PC-3 (cell line): Measurements from ENCODE around the gene PACSIN3. TPM values are rescaled to one million over a fixed set of nuclear protein-coding genes. Genes with fewer than 3 reads are reported as not detected.

ENCODE experiments used
- ATAC-seq: fragments of 200-7000 bp; cut with Tn5 transposase; 2 replicates; pipeline ENCODE4 v1.9.1; 2020; ENCODE audit warnings: mild to moderate bottlenecking, moderate library complexity
- BruUV-seq: library from RNA; stranded (reverse); fragments of 400-500 nt; replicated peaks from 2 replicates; lab custom pipeline; 2021; lab: Mats Ljungman, UMichigan
- CTCF ChIA-PET: fragments of 300-600 bp; sonication (Branson Sonifier 250); formaldehyde crosslinking; loops from one replicate; lab custom pipeline; 2022; ENCODE audit warnings: antibody characterized with exemption; lab: Charles Lee
- POLR2A ChIA-PET: fragments of 300-600 bp; sonication (Branson Sonifier 250); formaldehyde crosslinking; loops from one replicate; lab custom pipeline; 2022; ENCODE audit warnings: antibody characterized with exemption; ENCODE audit not compliant: unreplicated experiment; lab: Charles Lee
- DNase-seq: peaks from one replicate; pipeline ENCODE4 v3.0.0-alpha.2; 2015
- H2AFZ ChIP-seq: fragments of 300-600 bp; sonication (generic); 2 replicates; pipeline ENCODE4 v1.6.0; 2016; ENCODE audit warnings: antibody characterized with exemption, low read length
- H3F3A ChIP-seq: fragments of 300-600 bp; sonication (generic); one replicate; pipeline ENCODE4 v1.6.0; 2017; ENCODE audit warnings: antibody characterized with exemption, low read length, control low read depth, mild to moderate bottlenecking; ENCODE audit not compliant: unreplicated experiment
- H3K27ac ChIP-seq: fragments of 300-600 bp; sonication (generic); 2 replicates; pipeline ENCODE4 v1.5.1; 2016; ENCODE audit warnings: mild to moderate bottlenecking, low read length
- H3K27me3 ChIP-seq: fragments of 300-600 bp; sonication (generic); 2 replicates; pipeline ENCODE4 v1.6.1; 2016; ENCODE audit warnings: low read length, mixed read lengths
- H3K36me3 ChIP-seq: fragments of 300-600 bp; sonication (generic); 2 replicates; pipeline ENCODE4 v1.6.1; 2016; ENCODE audit warnings: low read depth, mixed run types, low read length, mixed read lengths
- H3K4me1 ChIP-seq: fragments of 300-600 bp; sonication (generic); 2 replicates; pipeline ENCODE4 v1.5.1; 2016; ENCODE audit warnings: low read length; ENCODE audit not compliant: insufficient read depth
- H3K4me2 ChIP-seq: fragments of 300-600 bp; sonication (generic); 2 replicates; pipeline ENCODE4 v1.6.0; 2016; ENCODE audit warnings: low read length
- H3K4me3 ChIP-seq: fragments of 300-600 bp; sonication (generic); 2 replicates; pipeline ENCODE4 v1.5.1; 2016; ENCODE audit warnings: mild to moderate bottlenecking, low read length, mixed read lengths
- H3K79me2 ChIP-seq: fragments of 300-600 bp; sonication (generic); 2 replicates; pipeline ENCODE4 v1.6.1; 2017; ENCODE audit warnings: low read length, mixed read lengths
- H3K9ac ChIP-seq: fragments of 300-600 bp; sonication (generic); 2 replicates; pipeline ENCODE4 v1.6.0; 2016; ENCODE audit warnings: mild to moderate bottlenecking, low read length
- H3K9me2 ChIP-seq: fragments of 300-600 bp; sonication (generic); replicated peaks from 2 replicates; pipeline ENCODE4 v1.6.1; 2016; ENCODE audit warnings: mixed run types, low read length, mixed read lengths
- H3K9me3 ChIP-seq: fragments of 300-600 bp; sonication (generic); 2 replicates; pipeline ENCODE4 v1.6.1; 2016; ENCODE audit warnings: low read length, mixed read lengths
- H4K20me1 ChIP-seq: fragments of 300-600 bp; sonication (generic); 2 replicates; pipeline ENCODE4 v1.6.1; 2016; ENCODE audit warnings: low read length, mixed read lengths
- EZH2 ChIP-seq: fragments of 300-600 bp; sonication (generic); IDR thresholded peaks from one replicate; pipeline ENCODE4 v1.6.1; 2017; ENCODE audit warnings: antibody characterized with exemption, mild to moderate bottlenecking, low read length; ENCODE audit not compliant: unreplicated experiment
- EZH2phosphoT487 ChIP-seq: fragments of 300-600 bp; sonication (generic); IDR thresholded peaks from 2 replicates; pipeline ENCODE4 v1.6.1; 2018; ENCODE audit warnings: mild to moderate bottlenecking, antibody characterized with exemption, low read length, borderline replicate concordance
- intact Hi-C: fragments of 100-400 bp; cut with micrococcal nuclease; formaldehyde crosslinking; loops from 2 replicates; pipeline ENCODE4 v1.9.0; 2023
- total RNA-seq: library from RNA; depleted of rRNA; stranded (reverse); fragments of >200 nt; gene quantifications from 2 replicates; pipeline ENCODE4 v1.2.3, GENCODE V29; 2014
- TF ChIP-seq, protein P1 (sequence below): fragments of 300-600 bp; sonication (generic); conservative IDR thresholded peaks from 2 replicates; pipeline ENCODE4 v1.5.1; 2017; ENCODE audit warnings: antibody characterized with exemption, low read depth, mild to moderate bottlenecking, low read length

Gene PACSIN3
- total RNA-seq, 1 experiment from 2014 or later: 83.9 TPM

DNA sequence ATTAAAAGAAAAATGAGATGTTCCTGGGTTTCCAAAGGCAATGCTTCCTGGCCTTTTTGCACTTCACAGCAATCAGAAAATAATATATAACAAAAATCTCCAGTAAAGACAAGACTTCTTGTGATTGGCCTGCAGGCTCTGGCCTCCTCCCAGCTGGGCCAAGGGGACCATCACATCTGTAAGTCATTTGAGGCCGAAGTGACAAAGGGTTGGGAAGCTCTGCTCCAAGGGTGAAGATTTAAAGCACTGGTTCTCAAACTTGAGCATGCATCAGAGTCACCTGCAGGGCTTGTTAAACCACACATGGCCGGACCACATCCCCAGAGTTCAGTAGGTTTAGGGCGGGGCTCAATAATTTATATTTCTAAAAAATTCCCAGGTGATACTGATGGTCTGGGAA, 41.7 kb downstream of the PACSIN3 start:
- H3K4me1 ChIP-seq: 0 out of 2 replicates have a peak, but pooled peaks cover 5% of the 10 kb centered on the region
- no peak overlapping the region for H3K27ac ChIP-seq
- no peaks in the 10 kb centered on the region for H3K27me3 ChIP-seq
- BruUV-seq: no TSS peak
- no peaks in the 10 kb centered on the region for H3K79me2 ChIP-seq
- no peaks in the 10 kb centered on the region for H4K20me1 ChIP-seq
- ChIA-PET CTCF (no interaction called here), POLR2A (no interaction called here)
- H3K4me3 ChIP-seq: no peak overlapping the region
- DNase-seq (no peak), ATAC-seq (no peak)
- no peaks in the 10 kb centered on the region for H3K9me2 ChIP-seq
- intact Hi-C loops: no loop called here
- TF ChIP-seq EZH2phosphoT487 (no peak), EZH2 (no peak)
- TF ChIP-seq, protein P1, sequence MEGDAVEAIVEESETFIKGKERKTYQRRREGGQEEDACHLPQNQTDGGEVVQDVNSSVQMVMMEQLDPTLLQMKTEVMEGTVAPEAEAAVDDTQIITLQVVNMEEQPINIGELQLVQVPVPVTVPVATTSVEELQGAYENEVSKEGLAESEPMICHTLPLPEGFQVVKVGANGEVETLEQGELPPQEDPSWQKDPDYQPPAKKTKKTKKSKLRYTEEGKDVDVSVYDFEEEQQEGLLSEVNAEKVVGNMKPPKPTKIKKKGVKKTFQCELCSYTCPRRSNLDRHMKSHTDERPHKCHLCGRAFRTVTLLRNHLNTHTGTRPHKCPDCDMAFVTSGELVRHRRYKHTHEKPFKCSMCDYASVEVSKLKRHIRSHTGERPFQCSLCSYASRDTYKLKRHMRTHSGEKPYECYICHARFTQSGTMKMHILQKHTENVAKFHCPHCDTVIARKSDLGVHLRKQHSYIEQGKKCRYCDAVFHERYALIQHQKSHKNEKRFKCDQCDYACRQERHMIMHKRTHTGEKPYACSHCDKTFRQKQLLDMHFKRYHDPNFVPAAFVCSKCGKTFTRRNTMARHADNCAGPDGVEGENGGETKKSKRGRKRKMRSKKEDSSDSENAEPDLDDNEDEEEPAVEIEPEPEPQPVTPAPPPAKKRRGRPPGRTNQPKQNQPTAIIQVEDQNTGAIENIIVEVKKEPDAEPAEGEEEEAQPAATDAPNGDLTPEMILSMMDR: no peak
- no peaks in the 10 kb centered on the region for H3K36me3 ChIP-seq
- no peaks in the 10 kb centered on the region for H3K9me3 ChIP-seq
- H3K4me2 ChIP-seq: no peak overlapping the region
- no peaks in the 10 kb centered on the region for H3F3A ChIP-seq
- H2AFZ ChIP-seq: no peak overlapping the region
- no peak overlapping the region for H3K9ac ChIP-seq

DNA sequence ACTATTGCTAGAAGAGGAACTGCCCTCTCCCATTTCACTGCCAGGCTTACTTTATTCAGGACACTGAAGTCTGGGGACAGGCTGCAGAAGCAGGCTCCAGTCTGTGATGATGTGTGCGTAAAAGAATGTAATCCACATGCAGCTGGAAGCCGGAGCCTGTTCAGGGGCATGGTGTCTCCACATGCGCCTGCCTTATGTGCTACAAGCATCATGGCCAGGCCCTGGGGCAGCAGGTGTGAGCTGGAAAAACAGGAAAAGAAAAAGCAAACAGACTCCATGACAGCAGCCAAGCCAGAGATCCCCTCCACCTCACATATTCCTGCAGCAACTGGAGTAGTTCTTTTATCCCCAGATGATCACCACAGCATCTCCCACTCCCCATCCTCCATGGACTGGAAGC, 42.9 kb downstream of the PACSIN3 start:
- no peaks in the 10 kb centered on the region for H3K79me2 ChIP-seq
- no peaks in the 10 kb centered on the region for H3K36me3 ChIP-seq
- ChIA-PET CTCF (no interaction called here), POLR2A (no interaction called here)
- H3K9me3 ChIP-seq: no peaks in the 10 kb centered on the region
- H3K4me2 ChIP-seq: no peak overlapping the region
- DNase-seq: peak; percentile 55
- H2AFZ ChIP-seq: no peak overlapping the region
- no peak overlapping the region for H3K4me3 ChIP-seq
- no peak overlapping the region for H3K9ac ChIP-seq
- H4K20me1 ChIP-seq: no peaks in the 10 kb centered on the region
- H3F3A ChIP-seq: no peaks in the 10 kb centered on the region
- H3K27me3 ChIP-seq: no peaks in the 10 kb centered on the region
- peak; percentile 64 for ATAC-seq
- no peak overlapping the region for H3K27ac ChIP-seq
- no peaks in the 10 kb centered on the region for H3K9me2 ChIP-seq
- TF ChIP-seq EZH2phosphoT487 (no peak), EZH2 (no peak)
- TF ChIP-seq, protein P1: no peak
- no TSS peak for BruUV-seq
- intact Hi-C loops: no loop called here
- H3K4me1 ChIP-seq: 0 out of 2 replicates have a peak, but pooled peaks cover 5% of the 10 kb centered on the region

DNA sequence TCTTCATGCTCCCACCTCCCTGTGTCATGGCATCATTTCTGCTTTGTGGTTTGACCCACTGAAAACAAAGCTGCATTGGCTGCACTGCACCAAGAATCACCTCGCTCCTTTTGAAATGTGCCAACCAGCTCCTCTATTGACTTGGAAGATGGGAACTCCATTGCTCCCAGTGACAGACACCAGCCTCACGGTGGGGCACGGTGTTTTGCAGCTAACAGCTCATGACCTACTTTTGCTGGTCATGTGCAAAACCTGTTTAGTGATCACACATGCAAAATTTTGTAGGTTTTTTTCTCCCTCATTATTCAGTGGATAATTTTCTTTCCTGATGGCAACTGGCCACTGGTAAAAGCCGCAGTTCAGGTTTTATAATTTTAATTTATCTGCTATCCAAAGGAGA, 46.4 kb downstream of the PACSIN3 start:
- TSS peak; percentile 13 for BruUV-seq
- TF ChIP-seq EZH2phosphoT487: no peak
- TF ChIP-seq EZH2: no peak
- TF ChIP-seq, protein P1: no peak
- DNase-seq (no peak), ATAC-seq (no peak)
- no peaks in the 10 kb centered on the region for H3K79me2 ChIP-seq
- H2AFZ ChIP-seq: no peak overlapping the region
- intact Hi-C loops: no loop called here
- H3K27me3 ChIP-seq: no peaks in the 10 kb centered on the region
- 0 out of 2 replicates have a peak, but pooled peaks cover 5% of the 10 kb centered on the region for H3K4me1 ChIP-seq
- H4K20me1 ChIP-seq: no peaks in the 10 kb centered on the region
- no peaks in the 10 kb centered on the region for H3K9me3 ChIP-seq
- no peaks in the 10 kb centered on the region for H3K9me2 ChIP-seq
- H3F3A ChIP-seq: no peaks in the 10 kb centered on the region
- H3K4me3 ChIP-seq: no peak overlapping the region
- no peak overlapping the region for H3K4me2 ChIP-seq
- CTCF ChIA-PET: no interaction called here
- no peak overlapping the region for H3K27ac ChIP-seq
- H3K36me3 ChIP-seq: no peaks in the 10 kb centered on the region
- H3K9ac ChIP-seq: no peak overlapping the region
- POLR2A ChIA-PET: no interaction called here
